Suppressor macrophage (primary cell): Measurements from ENCODE around the gene RENBP.
A peak's percentile ranks its signal among the peaks of the same experiment; 100 is the strongest.

Source experiments
- DNase-seq, 4 experiments: peaks; one replicate each; pipeline ENCODE4 v3.0.0-alpha.2; 2020 to 2022

RENBP gene

DNA sequence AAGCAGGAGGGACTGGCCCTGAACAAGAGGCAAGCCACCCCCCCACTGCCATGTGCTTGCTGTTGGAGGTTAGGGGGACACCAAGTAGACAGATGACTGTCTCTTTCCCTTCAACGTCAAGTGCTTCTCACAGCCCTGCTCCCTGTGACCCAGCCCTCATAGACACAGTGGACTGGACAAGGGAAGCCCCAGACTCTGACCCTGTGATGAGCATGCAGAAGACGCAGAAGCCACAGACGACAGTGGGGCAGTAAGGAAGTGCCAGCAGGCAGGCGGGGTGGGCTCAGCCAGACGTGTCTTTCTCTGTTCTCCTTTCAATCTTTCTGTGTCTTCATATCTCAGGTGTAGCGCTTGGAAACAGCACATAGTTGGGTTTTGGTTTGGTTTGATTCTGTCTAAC lies 56.1 kb downstream of the RENBP start:
- DNase-seq: no peak

GRCh38 chrX:153887385-153887784 lies 57.1 kb downstream of the RENBP start:
- DNase-seq: no peak

DNA sequence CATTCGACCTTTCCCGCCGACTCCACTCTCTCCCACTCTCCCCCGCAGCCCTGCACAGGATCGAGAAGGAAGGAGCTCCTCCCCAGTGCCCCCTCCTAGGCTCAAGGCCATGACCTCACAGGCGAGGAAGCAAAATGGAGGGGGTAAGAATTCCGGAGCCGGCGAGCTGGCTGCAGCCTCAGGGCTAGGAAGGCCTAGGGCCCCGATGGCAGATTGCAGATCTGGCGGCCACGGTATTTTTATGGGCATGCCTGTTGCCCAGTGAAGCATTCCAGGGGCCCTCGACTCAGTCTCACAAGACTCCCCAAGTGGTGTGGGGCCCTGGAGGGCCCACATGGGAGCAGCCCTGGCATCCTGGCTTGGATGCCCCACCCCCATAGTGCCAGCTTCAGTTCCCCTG lies 57.5 kb downstream of the RENBP start:
- DNase-seq: no peak

DNA sequence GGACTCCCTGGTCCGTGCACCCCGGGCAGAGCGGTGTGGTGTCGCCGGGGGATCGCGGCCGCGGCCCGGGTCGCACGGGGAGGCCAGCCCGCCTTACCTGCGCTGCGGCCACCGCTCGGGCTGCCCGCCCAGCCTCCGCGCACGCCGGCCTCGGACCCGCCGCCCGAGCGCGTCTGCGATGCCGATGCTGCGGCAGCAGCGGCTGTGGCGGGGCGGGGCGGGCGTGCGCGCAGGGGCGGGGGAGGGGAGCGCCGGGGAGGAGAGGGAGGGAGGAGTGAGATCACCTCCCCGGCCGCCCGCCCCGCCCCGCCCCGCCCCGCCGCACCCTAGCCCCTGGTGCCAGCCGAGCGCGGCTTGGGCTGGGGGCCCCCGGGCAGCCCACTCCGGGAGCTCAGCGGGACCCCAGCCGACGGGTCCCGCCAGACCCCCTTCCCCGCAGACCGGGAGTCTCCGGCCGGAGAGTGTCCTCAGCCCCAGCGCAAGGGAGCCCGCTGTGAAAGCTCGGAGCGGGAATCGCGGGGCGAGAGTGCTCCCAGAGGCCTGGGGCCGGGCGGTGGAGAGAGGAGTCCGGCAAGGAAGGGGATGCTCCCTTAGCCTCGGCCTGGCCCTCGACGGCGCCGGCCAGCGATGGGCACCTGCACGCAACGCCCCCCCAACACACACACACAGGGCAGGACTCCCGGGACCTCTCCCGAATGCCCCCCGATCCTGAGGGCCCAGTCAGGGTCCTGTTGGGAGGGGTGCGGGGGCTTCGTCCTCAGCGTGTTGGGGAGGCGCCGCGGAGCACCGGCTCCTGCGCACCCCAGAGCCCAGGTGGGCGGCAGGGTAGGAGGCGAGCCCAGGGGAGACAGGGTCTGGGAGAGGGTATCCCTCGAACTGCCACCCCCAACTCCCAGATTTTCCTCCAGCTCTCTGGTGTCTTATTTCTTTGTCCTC lies 58.2 kb downstream of the RENBP start, which contains the start of gene L1CAM:
Gene L1CAM, minus strand, starts transcription at position 206 of the 936 bp plus-strand sequence. CDS start 10,337 bp downstream, outside the sequence.
- peak in 1 of 4 experiments; percentile 23 for DNase-seq
